Nephron (organoid): ENCODE measurements around the gene POC1B.

ENCODE experiments used
- H3K27ac Mint-ChIP-seq, 3 experiments: 2 replicates each; pipeline ENCODE4 v1.8.0; 2020; ENCODE audit warnings: mixed read lengths in 3 of 3, mild to moderate bottlenecking in 2 of 3, moderate library complexity in 1 of 3
- H3K27me3 Mint-ChIP-seq: 2 replicates; pipeline ENCODE4 v1.8.0; 2021; ENCODE audit warnings: low read depth, mild to moderate bottlenecking, moderate library complexity, mixed read lengths
- H3K36me3 Mint-ChIP-seq: 2 replicates; pipeline ENCODE4 v1.8.0; 2020; ENCODE audit warnings: low read depth, mixed read lengths
- H3K4me1 Mint-ChIP-seq: 2 replicates; pipeline ENCODE4 v1.8.0; 2020; ENCODE audit warnings: mixed read lengths
- H3K4me3 Mint-ChIP-seq, 3 experiments: 2 replicates each; pipeline ENCODE4 v1.8.0; 2020; ENCODE audit warnings: mild to moderate bottlenecking in 3 of 3, mixed read lengths in 3 of 3, moderate library complexity in 2 of 3
- H3K9me3 Mint-ChIP-seq: 2 replicates; pipeline ENCODE4 v1.8.0; 2020; ENCODE audit warnings: mixed read lengths
- TF ChIP-seq, protein P1 (sequence below), 3 experiments: fragments of 200-600 bp; sonication (generic); IDR thresholded peaks; one replicate each; pipeline ENCODE4 v1.5.0; 2021; ENCODE audit warnings: antibody characterized with exemption in 3 of 3; ENCODE audit not compliant: unreplicated experiment in 3 of 3

The POC1B gene

DNA sequence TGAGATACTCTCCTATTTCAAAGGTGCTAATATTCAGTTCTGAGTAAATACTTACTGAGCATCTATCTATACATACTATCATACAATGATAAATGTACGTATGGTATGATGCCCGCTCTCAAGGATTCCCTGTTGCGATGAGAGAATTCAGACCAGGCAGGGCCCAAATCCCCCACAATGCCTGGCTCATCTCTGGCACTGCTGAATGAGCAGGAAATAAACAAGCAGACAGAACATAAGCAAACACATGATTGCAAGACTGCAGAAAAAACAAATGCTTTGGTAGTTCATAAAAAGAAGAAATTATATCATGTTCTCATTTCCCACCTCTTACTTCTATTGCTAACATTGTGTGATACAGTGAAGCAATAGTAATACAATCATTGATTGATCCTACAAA lies 96.3 kb downstream of the POC1B start:
- H3K36me3 Mint-ChIP-seq: peaks cover 9% of the 10 kb centered on the region
- H3K27me3 Mint-ChIP-seq: no peaks in the 10 kb centered on the region
- no peaks in the 10 kb centered on the region for H3K4me1 Mint-ChIP-seq
- no peak overlapping the region for H3K4me3 Mint-ChIP-seq
- peaks cover 3% of the 10 kb centered on the region for H3K9me3 Mint-ChIP-seq
- TF ChIP-seq, protein P1, sequence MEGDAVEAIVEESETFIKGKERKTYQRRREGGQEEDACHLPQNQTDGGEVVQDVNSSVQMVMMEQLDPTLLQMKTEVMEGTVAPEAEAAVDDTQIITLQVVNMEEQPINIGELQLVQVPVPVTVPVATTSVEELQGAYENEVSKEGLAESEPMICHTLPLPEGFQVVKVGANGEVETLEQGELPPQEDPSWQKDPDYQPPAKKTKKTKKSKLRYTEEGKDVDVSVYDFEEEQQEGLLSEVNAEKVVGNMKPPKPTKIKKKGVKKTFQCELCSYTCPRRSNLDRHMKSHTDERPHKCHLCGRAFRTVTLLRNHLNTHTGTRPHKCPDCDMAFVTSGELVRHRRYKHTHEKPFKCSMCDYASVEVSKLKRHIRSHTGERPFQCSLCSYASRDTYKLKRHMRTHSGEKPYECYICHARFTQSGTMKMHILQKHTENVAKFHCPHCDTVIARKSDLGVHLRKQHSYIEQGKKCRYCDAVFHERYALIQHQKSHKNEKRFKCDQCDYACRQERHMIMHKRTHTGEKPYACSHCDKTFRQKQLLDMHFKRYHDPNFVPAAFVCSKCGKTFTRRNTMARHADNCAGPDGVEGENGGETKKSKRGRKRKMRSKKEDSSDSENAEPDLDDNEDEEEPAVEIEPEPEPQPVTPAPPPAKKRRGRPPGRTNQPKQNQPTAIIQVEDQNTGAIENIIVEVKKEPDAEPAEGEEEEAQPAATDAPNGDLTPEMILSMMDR (IDR thresholded peaks at IDR 0.05; ENCODE audit: unreplicated experiment in 3 of 3): no peak
- no peak overlapping the region for H3K27ac Mint-ChIP-seq

DNA sequence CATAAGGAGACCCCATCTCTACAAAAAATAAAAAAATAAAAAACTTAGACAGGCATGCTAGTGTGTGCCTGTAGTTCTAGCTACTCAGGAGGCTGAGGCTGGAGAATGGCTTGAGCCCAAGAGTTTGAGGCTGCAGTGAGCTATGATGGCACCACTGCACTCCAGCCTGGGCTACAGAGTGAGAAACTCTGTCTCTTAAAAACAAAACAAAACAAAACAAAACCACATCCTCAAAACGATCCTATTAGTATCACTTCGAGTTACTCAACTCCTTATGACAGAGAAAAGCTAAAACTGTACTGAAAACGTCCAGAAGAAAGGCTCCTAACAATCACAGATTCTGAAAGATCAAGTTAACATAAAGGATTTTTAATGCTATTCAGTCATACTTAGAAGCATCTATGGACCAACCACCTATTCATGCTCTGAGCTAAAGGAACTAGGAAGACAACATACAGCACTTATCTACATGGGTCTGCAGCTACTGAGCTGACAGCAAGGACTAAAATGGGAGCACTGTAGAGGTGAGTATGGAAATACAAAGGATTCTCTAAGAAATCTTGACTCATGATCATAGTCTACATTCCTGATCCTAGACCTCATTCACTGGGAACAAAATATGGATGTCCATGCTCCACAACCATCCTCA lies 98.2 kb downstream of the POC1B start:
- Mint-ChIP-seq H3K36me3 (peaks cover 12% of the 10 kb centered on the region), H3K27me3 (no peaks in the 10 kb centered on the region), H3K27ac (no peak overlapping the region), H3K9me3 (peaks cover 3% of the 10 kb centered on the region), H3K4me1 (no peaks in the 10 kb centered on the region), H3K4me3 (no peak overlapping the region)
- TF ChIP-seq, protein P1 (IDR thresholded peaks at IDR 0.05; ENCODE audit: unreplicated experiment in 3 of 3): no peak

DNA sequence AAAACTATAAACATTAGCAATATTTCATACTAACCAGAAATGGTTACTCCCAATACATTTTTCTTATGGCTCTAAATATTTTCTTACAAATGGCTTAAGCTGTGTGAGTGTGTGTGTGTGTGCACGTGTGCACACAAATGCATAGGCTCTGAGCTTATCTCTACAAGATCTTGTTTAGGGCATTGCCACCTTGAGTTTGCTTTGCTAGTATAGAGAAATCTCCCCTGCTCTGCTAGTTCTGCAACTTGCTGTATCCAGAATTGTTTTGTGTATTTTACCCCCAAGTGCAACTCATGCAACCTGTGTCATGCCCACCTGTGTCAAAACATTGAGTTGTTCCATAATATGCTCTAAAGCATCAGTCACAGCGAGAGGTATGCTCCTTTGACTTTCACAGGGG lies 101.0 kb downstream of the POC1B start:
- Mint-ChIP-seq H3K27ac (no peak overlapping the region), H3K9me3 (peaks cover 3% of the 10 kb centered on the region), H3K4me1 (no peaks in the 10 kb centered on the region), H3K4me3 (no peak overlapping the region), H3K27me3 (no peaks in the 10 kb centered on the region), H3K36me3 (peaks cover 9% of the 10 kb centered on the region)
- TF ChIP-seq, protein P1 (IDR thresholded peaks at IDR 0.05; ENCODE audit: unreplicated experiment in 3 of 3): no peak

- TF ChIP-seq, protein P1 (IDR thresholded peaks at IDR 0.05; ENCODE audit: unreplicated experiment in 3 of 3): no peak
- Mint-ChIP-seq H3K27ac (no peak overlapping the region), H3K36me3 (peaks cover 9% of the 10 kb centered on the region), H3K4me3 (no peak overlapping the region), H3K4me1 (no peaks in the 10 kb centered on the region), H3K27me3 (no peaks in the 10 kb centered on the region), H3K9me3 (peaks cover 3% of the 10 kb centered on the region)
These were observed 101.5 kb downstream of the POC1B start for GRCh38 chr12:89424389-89424788.

DNA sequence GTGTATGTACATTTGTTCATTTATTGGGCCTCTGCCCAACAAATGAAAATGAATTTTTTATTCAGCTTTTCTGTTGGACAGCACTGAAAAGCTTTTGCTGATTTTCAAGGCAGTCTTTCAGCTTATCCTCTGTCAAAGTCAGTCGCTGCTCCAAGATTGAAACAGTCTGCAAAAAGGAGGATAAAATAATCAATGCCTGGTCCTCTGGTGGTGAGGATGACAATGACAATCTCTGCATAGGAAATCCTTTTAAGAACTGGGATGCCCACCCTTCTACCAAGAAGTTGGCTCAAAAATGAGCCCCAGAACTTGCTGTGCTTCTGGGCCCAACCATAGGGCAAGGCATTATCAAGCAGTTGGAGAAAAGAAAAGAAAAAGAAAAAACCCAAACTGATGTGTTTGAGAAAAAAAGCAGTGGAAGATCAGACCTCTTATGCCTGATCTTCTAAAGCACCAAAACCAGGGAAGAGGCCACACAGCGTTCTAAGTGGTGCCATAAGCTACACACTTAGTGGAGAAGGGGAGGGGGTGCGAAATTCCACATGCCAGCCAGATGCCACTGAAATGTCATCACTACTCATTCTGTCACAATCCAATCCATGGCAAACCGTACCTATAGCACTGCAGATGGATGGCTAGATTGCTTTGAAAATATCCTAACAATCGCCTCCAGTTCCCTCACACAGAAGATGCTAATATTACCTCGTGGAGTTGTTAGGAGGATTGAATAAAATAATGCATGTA lies 104.6 kb downstream of the POC1B start:
- Mint-ChIP-seq H3K9me3 (no peaks in the 10 kb centered on the region), H3K27me3 (no peaks in the 10 kb centered on the region), H3K4me3 (no peak overlapping the region), H3K36me3 (peaks cover 9% of the 10 kb centered on the region), H3K4me1 (no peaks in the 10 kb centered on the region), H3K27ac (no peak overlapping the region)
- TF ChIP-seq, protein P1 (IDR thresholded peaks at IDR 0.05; ENCODE audit: unreplicated experiment in 3 of 3): peak in 2 of 3 experiments; percentile 16 to 31
